ENCODE measurements around the gene PTPRN2.

Gene PTPRN2

GRCh38 chr7:157840174-157840913 lies 747.3 kb downstream of the PTPRN2 start:
- in situ Hi-C loops (cut with MboI; ENCODE audit: low sequenced_read_pairs): no loop called here

GRCh38 chr7:157839672-157840167 lies 747.9 kb downstream of the PTPRN2 start:
- in situ Hi-C loops (cut with MboI; ENCODE audit: low sequenced_read_pairs): no loop called here

GRCh38 chr7:157839226-157839625 lies 748.4 kb downstream of the PTPRN2 start:
- in situ Hi-C loops (cut with MboI; ENCODE audit: low sequenced_read_pairs): no loop called here

- in situ Hi-C loops (cut with MboI; ENCODE audit: low sequenced_read_pairs): no loop called here
Observed at GRCh38 chr7:157837561-157837960, 750.1 kb downstream of the PTPRN2 start.

GRCh38 chr7:157837047-157837446 lies 750.6 kb downstream of the PTPRN2 start:
- in situ Hi-C loops (cut with MboI; ENCODE audit: low sequenced_read_pairs): no loop called here

GRCh38 chr7:157834501-157835163 lies 753.0 kb downstream of the PTPRN2 start:
- in situ Hi-C loops (cut with MboI; ENCODE audit: low sequenced_read_pairs): no loop called here

- in situ Hi-C loops (cut with MboI; ENCODE audit: low sequenced_read_pairs): no loop called here
Observed at GRCh38 chr7:157832866-157833607, 754.6 kb downstream of the PTPRN2 start.

- in situ Hi-C loops (cut with MboI; ENCODE audit: low sequenced_read_pairs): no loop called here
Observed at GRCh38 chr7:157832421-157832820, 755.2 kb downstream of the PTPRN2 start.

- in situ Hi-C loops (cut with MboI; ENCODE audit: low sequenced_read_pairs): no loop called here
Observed at GRCh38 chr7:157832006-157832405, 755.6 kb downstream of the PTPRN2 start.

- in situ Hi-C loops (cut with MboI; ENCODE audit: low sequenced_read_pairs): no loop called here
Observed at GRCh38 chr7:157831143-157831905, 756.3 kb downstream of the PTPRN2 start.

- in situ Hi-C loops (cut with MboI; ENCODE audit: low sequenced_read_pairs): no loop called here
Observed at GRCh38 chr7:157830331-157830730, 757.3 kb downstream of the PTPRN2 start.

- in situ Hi-C loops (cut with MboI; ENCODE audit: low sequenced_read_pairs): no loop called here
Observed at GRCh38 chr7:157829491-157829890, 758.1 kb downstream of the PTPRN2 start.

- in situ Hi-C loops (cut with MboI; ENCODE audit: low sequenced_read_pairs): no loop called here
Observed at GRCh38 chr7:157828881-157829280, 758.7 kb downstream of the PTPRN2 start.

GRCh38 chr7:157828190-157828589 lies 759.4 kb downstream of the PTPRN2 start:
- in situ Hi-C loops (cut with MboI; ENCODE audit: low sequenced_read_pairs): no loop called here

GRCh38 chr7:157827863-157828160 lies 759.8 kb downstream of the PTPRN2 start:
- in situ Hi-C loops (cut with MboI; ENCODE audit: low sequenced_read_pairs): no loop called here

- in situ Hi-C loops (cut with MboI; ENCODE audit: low sequenced_read_pairs): no loop called here
Observed at GRCh38 chr7:157827045-157827862, 760.4 kb downstream of the PTPRN2 start.

- in situ Hi-C loops (cut with MboI; ENCODE audit: low sequenced_read_pairs): no loop called here
Observed at GRCh38 chr7:157826566-157826965, 761.1 kb downstream of the PTPRN2 start.

- in situ Hi-C loops (cut with MboI; ENCODE audit: low sequenced_read_pairs): no loop called here
Observed at GRCh38 chr7:157825325-157825724, 762.3 kb downstream of the PTPRN2 start.

GRCh38 chr7:157824819-157825121 lies 762.9 kb downstream of the PTPRN2 start:
- in situ Hi-C loops (cut with MboI; ENCODE audit: low sequenced_read_pairs): no loop called here

- in situ Hi-C loops (cut with MboI; ENCODE audit: low sequenced_read_pairs): no loop called here
Observed at GRCh38 chr7:157824011-157824818, 763.4 kb downstream of the PTPRN2 start.

Data from hTERT RPE-1 (cell line).